ENCODE data around the gene CDH23. TPM values are rescaled to one million over a fixed set of nuclear protein-coding genes. Genes with fewer than 3 reads are reported as not detected.

Gene CDH23
- total RNA-seq, 1 donor from 2014 or later, result 3.7 TPM

GRCh38 chr10:71367271-71367670, 29.4 kb upstream of the CDH23 start:
- peak; percentile 26 for ATAC-seq (ENCODE audit: poor library complexity)
- DNase-seq, result no peak
- intact Hi-C loops (cut with DNase I), result no loop called here

- intact Hi-C loops (cut with DNase I), result no loop called here
- no peak for ATAC-seq (ENCODE audit: poor library complexity)
- DNase-seq, result no peak
These were observed 28.5 kb upstream of the CDH23 start for GRCh38 chr10:71368176-71368575.

GRCh38 chr10:71368643-71369042, 28.1 kb upstream of the CDH23 start:
- intact Hi-C loops (cut with DNase I), result no loop called here
- no peak for DNase-seq
- no peak for ATAC-seq (ENCODE audit: poor library complexity)

GRCh38 chr10:71369602-71370001, 27.1 kb upstream of the CDH23 start:
- no peak for DNase-seq
- intact Hi-C loops (cut with DNase I), result no loop called here
- ATAC-seq (ENCODE audit: poor library complexity), result no peak

GRCh38 chr10:71370031-71370430, 26.7 kb upstream of the CDH23 start:
- intact Hi-C loops (cut with DNase I), result no loop called here

GRCh38 chr10:71371750-71372166, 25.0 kb upstream of the CDH23 start:
- DNase-seq (no peak), ATAC-seq (ENCODE audit: poor library complexity) (peak; percentile 45)
- intact Hi-C loops (cut with DNase I), result no loop called here

More at GRCh38 chr10:71370031-71370430, 26.7 kb upstream of the CDH23 start:
- DNase-seq (no peak), ATAC-seq (ENCODE audit: poor library complexity) (no peak)

GRCh38 chr10:71372882-71373495, 23.7 kb upstream of the CDH23 start:
- ATAC-seq (ENCODE audit: poor library complexity), result no peak
- intact Hi-C loops (cut with DNase I), result no loop called here
- DNase-seq, result no peak

GRCh38 chr10:71374481-71375233, 22.1 kb upstream of the CDH23 start:
- intact Hi-C loops (cut with DNase I), result loop anchor here (5.0 kb wide), 1 partner anchor 328 kb away; no protein-coding TSS in a partner anchor
- no peak for ATAC-seq (ENCODE audit: poor library complexity)
- no peak for DNase-seq

GRCh38 chr10:71375952-71376351, 20.8 kb upstream of the CDH23 start:
- no peak for ATAC-seq (ENCODE audit: poor library complexity)
- no peak for DNase-seq
- intact Hi-C loops (cut with DNase I), result loop anchor here (5.0 kb wide), 1 partner anchor 326 kb away; no protein-coding TSS in a partner anchor

- ATAC-seq (ENCODE audit: poor library complexity), result no peak
- intact Hi-C loops (cut with DNase I), result loop anchor here (5.0 kb wide), 1 partner anchor 324 kb away; no protein-coding TSS in a partner anchor
- no peak for DNase-seq
These were observed 18.2 kb upstream of the CDH23 start for GRCh38 chr10:71378336-71379117.

GRCh38 chr10:71379118-71379766, 17.5 kb upstream of the CDH23 start:
- intact Hi-C loops (cut with DNase I), result loop anchor here (5.0 kb wide), 1 partner anchor 323 kb away; no protein-coding TSS in a partner anchor
- ATAC-seq (ENCODE audit: poor library complexity) (no peak), DNase-seq (no peak)

GRCh38 chr10:71380841-71381240, 15.9 kb upstream of the CDH23 start:
- intact Hi-C loops (cut with DNase I), result loop anchor here (5.0 to 10.0 kb wide), 2 partner anchors 191 to 424 kb away; no protein-coding TSS in a partner anchor
- no peak for ATAC-seq (ENCODE audit: poor library complexity)

GRCh38 chr10:71381611-71382010, 15.1 kb upstream of the CDH23 start:
- intact Hi-C loops (cut with DNase I), result loop anchor here (5.0 to 10.0 kb wide), 2 partner anchors 191 to 423 kb away; no protein-coding TSS in a partner anchor
- ATAC-seq (ENCODE audit: poor library complexity) (no peak), DNase-seq (no peak)

More at GRCh38 chr10:71380841-71381240, 15.9 kb upstream of the CDH23 start:
- no peak for DNase-seq

- no peak for ATAC-seq (ENCODE audit: poor library complexity)
- no peak for DNase-seq
- intact Hi-C loops (cut with DNase I), result loop anchor here (5.0 to 10.0 kb wide), 2 partner anchors 190 to 423 kb away; no protein-coding TSS in a partner anchor
These were observed 14.7 kb upstream of the CDH23 start for GRCh38 chr10:71382028-71382427.

- ATAC-seq (ENCODE audit: poor library complexity), result no peak
- intact Hi-C loops (cut with DNase I), result loop anchor here (5.0 to 10.0 kb wide), 2 partner anchors 190 to 422 kb away; no protein-coding TSS in a partner anchor
- no peak for DNase-seq
These were observed 14.0 kb upstream of the CDH23 start for GRCh38 chr10:71382757-71383156.

- ATAC-seq (ENCODE audit: poor library complexity) (peak; percentile 95), DNase-seq (peak; percentile 85)
- intact Hi-C loops (cut with DNase I), result loop anchor here (5.0 to 10.0 kb wide), 2 partner anchors 188 to 421 kb away; no protein-coding TSS in a partner anchor
These were observed 12.6 kb upstream of the CDH23 start for GRCh38 chr10:71383972-71384687.

GRCh38 chr10:71388171-71388570, 8.5 kb upstream of the CDH23 start:
- DNase-seq (no peak), ATAC-seq (ENCODE audit: poor library complexity) (no peak)
- intact Hi-C loops (cut with DNase I), result loop anchor here (10.0 kb wide), 1 partner anchor 417 kb away; no protein-coding TSS in a partner anchor

Measured in Right ventricle myocardium superior (tissue), 1 donor.